SK-N-SH (cell line): Measurements from ENCODE around the gene CDC34. TPM values are rescaled to one million over a fixed set of nuclear protein-coding genes. Genes with fewer than 3 reads are reported as not detected.

Experiments
- CTCF ChIA-PET: fragments of 300-600, 350-600 bp; formaldehyde crosslinking; extraction: SDS; loops from one replicate; lab custom pipeline; 2021; lab: Yijun Ruan, JAX
- POLR2A ChIA-PET: fragments of 350-600 bp; sonication (Branson Sonifier 250); formaldehyde crosslinking; extraction: SDS; loops from one replicate; lab custom pipeline; 2020; ENCODE audit warnings: antibody characterized with exemption, inconsistent platforms; lab: Yijun Ruan, JAX
- DNase-seq: peaks from one replicate; pipeline ENCODE4 v3.0.0; 2012
- H2AFZ ChIP-seq: fragments of 200-600 bp; sonication (generic); 2 replicates; pipeline ENCODE4 v1.8.1; 2016; ENCODE audit warnings: antibody characterized with exemption, mild to moderate bottlenecking, low read depth
- H3F3A ChIP-seq: fragments of 200-600 bp; sonication (generic); replicated peaks from 2 replicates; pipeline ENCODE3; 2016; ENCODE audit warnings: antibody characterized with exemption, mild to moderate bottlenecking; ENCODE audit not compliant: insufficient read depth
- H3K27ac ChIP-seq, 2 experiments: fragments of 200-500 bp in 1 of 2; fragments of 200-600 bp in 1 of 2; sonication (Bioruptor generic) in 1 of 2; sonication (generic), shearing (Covaris generic) in 1 of 2; 2 replicates each; pipeline versions ENCODE4 v1.5.1 to v1.6.1; 2014 to 2016; ENCODE audit warnings: low read depth in 2 of 2, inconsistent platforms in 1 of 2, low read length in 1 of 2, mild to moderate bottlenecking in 1 of 2, mixed read lengths in 1 of 2
- H3K27me3 ChIP-seq: fragments of 200-600 bp; sonication (generic), shearing (Covaris generic); 2 replicates; pipeline ENCODE4 v1.6.1; 2016; ENCODE audit warnings: mixed run types; ENCODE audit not compliant: insufficient read depth
- H3K36me3 ChIP-seq, 2 experiments: fragments of 200-500 bp in 1 of 2; fragments of 200-600 bp in 1 of 2; sonication (Bioruptor generic) in 1 of 2; sonication (generic) in 1 of 2; replicated peaks in 1 of 2; 2 replicates each; pipeline versions ENCODE3 to v1.5.1; 2014 to 2016; ENCODE audit warnings: low read length in 1 of 2, mild to moderate bottlenecking in 1 of 2; ENCODE audit not compliant: insufficient read depth in 2 of 2, control insufficient read depth in 1 of 2
- H3K4me1 ChIP-seq, 2 experiments: fragments of 200-500 bp in 1 of 2; fragments of 200-600 bp in 1 of 2; sonication (Bioruptor generic) in 1 of 2; sonication (generic), shearing (Covaris generic) in 1 of 2; 2 replicates each; pipeline versions ENCODE4 v1.5.1 to v1.6.1; 2014 to 2016; ENCODE audit warnings: low read depth in 1 of 2, low read length in 1 of 2, mixed run types in 1 of 2; ENCODE audit not compliant: insufficient read depth in 2 of 2, control insufficient read depth in 1 of 2
- H3K4me2 ChIP-seq: fragments of 200-600 bp; sonication (generic), shearing (Covaris generic); 2 replicates; pipeline ENCODE4 v1.6.1; 2017; ENCODE audit warnings: mixed run types
- H3K4me3 ChIP-seq, 2 experiments: fragments of 200-500 bp in 1 of 2; fragments of 200-600 bp in 1 of 2; sonication (Bioruptor generic) in 1 of 2; sonication (generic), shearing (Covaris generic) in 1 of 2; 2 replicates each; pipeline versions ENCODE4 v1.5.1 to v1.8.1; 2014 to 2016; ENCODE audit warnings: low read depth in 2 of 2, inconsistent platforms in 1 of 2, low read length in 1 of 2, mild to moderate bottlenecking in 1 of 2, mixed read lengths in 1 of 2, moderate library complexity in 1 of 2
- H3K79me2 ChIP-seq: fragments of 200-600 bp; sonication (generic); 2 replicates; pipeline ENCODE4 v1.8.1; 2017; ENCODE audit warnings: mild to moderate bottlenecking; ENCODE audit not compliant: insufficient read depth
- H3K9ac ChIP-seq: fragments of 200-600 bp; sonication (generic); 2 replicates; pipeline ENCODE4 v1.6.1; 2017; ENCODE audit warnings: mixed run types
- H3K9me2 ChIP-seq: fragments of 200-600 bp; sonication (generic); 2 replicates; pipeline ENCODE4 v1.6.1; 2017; ENCODE audit warnings: mixed run types
- H3K9me3 ChIP-seq: fragments of 200-600 bp; sonication (generic); 2 replicates; pipeline ENCODE4 v1.6.1; 2017; ENCODE audit warnings: mixed run types, mild to moderate bottlenecking, moderate library complexity
- H4K20me1 ChIP-seq: fragments of 200-600 bp; sonication (generic); 2 replicates; pipeline ENCODE4 v1.6.1; 2017; ENCODE audit warnings: mild to moderate bottlenecking, mixed run types; ENCODE audit not compliant: insufficient read depth
- ELF1 ChIP-seq: IDR thresholded peaks from 2 replicates; pipeline ENCODE4 v1.4.0; 2012
- EP300 ChIP-seq, 2 experiments: IDR thresholded peaks; 2 replicates each; pipeline versions ENCODE4 v1.4.0 to v1.6.1; 2012; ENCODE audit warnings: borderline replicate concordance in 1 of 2, low read depth in 1 of 2, low read length in 1 of 2
- EZH2phosphoT487 ChIP-seq: fragments of 200-600 bp; sonication (generic); IDR thresholded peaks from 2 replicates; pipeline ENCODE4 v1.6.1; 2017; ENCODE audit warnings: low read depth, mixed run types, mild to moderate bottlenecking, antibody characterized with exemption, moderate library complexity, borderline replicate concordance
- FOXM1 ChIP-seq: IDR thresholded peaks from 2 replicates; pipeline ENCODE4 v1.4.0; 2012; ENCODE audit warnings: low read depth, mild to moderate bottlenecking
- MEF2A ChIP-seq: IDR thresholded peaks from 2 replicates; pipeline ENCODE4 v1.4.0; 2012; ENCODE audit warnings: low read depth, borderline replicate concordance
- POLR2AphosphoS5 ChIP-seq: IDR thresholded peaks from 2 replicates; pipeline ENCODE4 v1.6.1; 2012; ENCODE audit warnings: low read depth, low read length
- RAD21 ChIP-seq: IDR thresholded peaks from 2 replicates; pipeline ENCODE4 v1.6.1; 2012; ENCODE audit warnings: mild to moderate bottlenecking, low read length
- RFX5 ChIP-seq: IDR thresholded peaks from 2 replicates; pipeline ENCODE4 v1.6.1; 2012; ENCODE audit warnings: mild to moderate bottlenecking, improper control_type of control experiment, low read length
- SIN3A ChIP-seq: IDR thresholded peaks from 2 replicates; pipeline ENCODE4 v1.6.1; 2012; ENCODE audit warnings: low read depth, mild to moderate bottlenecking, low read length, moderate library complexity, borderline replicate concordance
- SMC3 ChIP-seq: IDR thresholded peaks from 2 replicates; pipeline ENCODE4 v1.6.1; 2012; ENCODE audit warnings: low read depth, low read length, improper control_type of control experiment
- TAF1 ChIP-seq: IDR thresholded peaks from 2 replicates; pipeline ENCODE4 v1.6.1; 2012; ENCODE audit warnings: low read depth, mild to moderate bottlenecking, low read length, moderate library complexity, borderline replicate concordance
- TCF12 ChIP-seq: IDR thresholded peaks from 2 replicates; pipeline ENCODE4 v1.4.0; 2012
- WGBS: methylation state at CpG from one replicate; pipeline ENCODE4 v1.1.6; 2017; ENCODE audit warnings: low lambda C conversion rate; 5-methylcytosine and 5-hydroxymethylcytosine counted together
- polyA plus RNA-seq, 3 experiments: library from polyadenylated mRNA; depleted of rRNA; stranded (reverse); fragments of >200 nt; gene quantifications; 2 replicates each; pipeline ENCODE4 v1.2.3, GENCODE V29; 2012
- TF ChIP-seq, protein P1 (sequence below): IDR thresholded peaks from 2 replicates; pipeline ENCODE4 v1.4.0; 2012; ENCODE audit warnings: low read depth, borderline replicate concordance
- TF ChIP-seq, protein P2 (sequence below): IDR thresholded peaks from 2 replicates; pipeline ENCODE4 v1.4.0; 2012; ENCODE audit warnings: low read depth
- TF ChIP-seq, protein P3 (sequence below): IDR thresholded peaks from 2 replicates; pipeline ENCODE4; 2012
- TF ChIP-seq, protein P4 (sequence below): IDR thresholded peaks from 2 replicates; pipeline ENCODE4 v1.6.1; 2012; ENCODE audit warnings: mild to moderate bottlenecking, low read depth, low read length, moderate library complexity
- TF ChIP-seq, protein P5 (sequence below): fragments of 200-600 bp; sonication (generic); IDR thresholded peaks from 2 replicates; pipeline ENCODE4 v1.6.1; 2017; ENCODE audit warnings: antibody characterized with exemption, mild to moderate bottlenecking, moderate library complexity
- TF ChIP-seq, protein P6 (sequence below): fragments of 150-350 bp; IDR thresholded peaks from 2 replicates; pipeline ENCODE4 v1.6.1; 2017; ENCODE audit warnings: antibody characterized with exemption, low read length, low read depth, borderline replicate concordance

Gene CDC34
- polyA plus RNA-seq, 1 of the 3 experiments (the other 2 are of a cell fraction): 96.7 TPM

DNA sequence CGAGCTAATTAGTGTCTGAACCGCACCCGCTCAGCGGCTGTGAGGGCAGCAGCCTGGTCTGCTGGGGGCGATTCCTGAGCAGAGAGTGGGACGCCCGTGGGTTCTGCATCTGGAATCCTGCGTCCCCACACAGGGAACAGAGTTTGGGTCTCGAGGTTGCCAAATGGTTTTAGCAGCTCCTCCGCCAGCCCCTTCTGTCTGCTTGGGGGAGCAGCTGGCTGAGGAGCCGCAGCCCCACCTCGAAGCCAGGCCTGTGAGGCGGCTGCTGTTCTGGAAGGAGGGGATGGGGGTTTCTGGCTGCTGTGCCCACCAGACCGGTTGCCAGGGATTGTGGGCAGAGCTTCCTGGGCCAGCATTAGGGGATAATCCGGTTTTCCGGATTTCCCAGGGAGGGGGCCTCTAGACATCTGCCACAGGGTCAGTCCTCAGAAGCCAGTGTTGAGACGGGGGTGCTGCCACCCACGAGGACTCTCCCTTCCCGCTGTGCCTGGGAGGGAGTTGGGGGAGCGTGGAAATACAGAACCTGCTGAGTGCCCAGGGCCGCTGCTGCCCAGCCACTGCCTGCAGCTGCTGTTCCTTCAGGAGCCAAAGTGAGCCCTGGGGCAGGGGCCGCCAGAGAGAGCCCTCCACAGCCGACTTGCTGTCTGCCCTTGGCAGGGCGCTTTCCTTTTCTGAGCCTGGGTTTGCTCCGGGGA lies 2.0 kb downstream of the CDC34 start:
- ChIA-PET POLR2A (no interaction called here), CTCF (interaction anchor here (0.8 to 6.2 kb wide), 11 partner anchors 9 to 71 kb away, joined by 3 to 56 read pairs (median 4); partner anchors contain the start of gene TPGS1)
- peaks cover 48% of the 10 kb centered on the region for H3K79me2 ChIP-seq
- DNase-seq: no peak
- H3K4me1 ChIP-seq: peaks cover 11 to 19% of the 10 kb centered on the region in 2 experiments; a peak in 2 of 4 replicates
- H3K27ac ChIP-seq: peak overlapping the region; percentile 76 to 81
- H3K9me2 ChIP-seq: no peaks in the 10 kb centered on the region
- TF ChIP-seq, protein P1, sequence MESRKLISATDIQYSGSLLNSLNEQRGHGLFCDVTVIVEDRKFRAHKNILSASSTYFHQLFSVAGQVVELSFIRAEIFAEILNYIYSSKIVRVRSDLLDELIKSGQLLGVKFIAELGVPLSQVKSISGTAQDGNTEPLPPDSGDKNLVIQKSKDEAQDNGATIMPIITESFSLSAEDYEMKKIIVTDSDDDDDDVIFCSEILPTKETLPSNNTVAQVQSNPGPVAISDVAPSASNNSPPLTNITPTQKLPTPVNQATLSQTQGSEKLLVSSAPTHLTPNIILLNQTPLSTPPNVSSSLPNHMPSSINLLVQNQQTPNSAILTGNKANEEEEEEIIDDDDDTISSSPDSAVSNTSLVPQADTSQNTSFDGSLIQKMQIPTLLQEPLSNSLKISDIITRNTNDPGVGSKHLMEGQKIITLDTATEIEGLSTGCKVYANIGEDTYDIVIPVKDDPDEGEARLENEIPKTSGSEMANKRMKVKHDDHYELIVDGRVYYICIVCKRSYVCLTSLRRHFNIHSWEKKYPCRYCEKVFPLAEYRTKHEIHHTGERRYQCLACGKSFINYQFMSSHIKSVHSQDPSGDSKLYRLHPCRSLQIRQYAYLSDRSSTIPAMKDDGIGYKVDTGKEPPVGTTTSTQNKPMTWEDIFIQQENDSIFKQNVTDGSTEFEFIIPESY: no peak
- no peak for TF ChIP-seq RAD21
- TF ChIP-seq POLR2AphosphoS5: no peak
- no peak for TF ChIP-seq FOXM1
- no peak for TF ChIP-seq SMC3
- no peak for TF ChIP-seq TCF12
- TF ChIP-seq ELF1: no peak
- TF ChIP-seq, protein P2, sequence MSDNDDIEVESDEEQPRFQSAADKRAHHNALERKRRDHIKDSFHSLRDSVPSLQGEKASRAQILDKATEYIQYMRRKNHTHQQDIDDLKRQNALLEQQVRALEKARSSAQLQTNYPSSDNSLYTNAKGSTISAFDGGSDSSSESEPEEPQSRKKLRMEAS: no peak
- TF ChIP-seq RFX5: no peak
- TF ChIP-seq, protein P3, sequence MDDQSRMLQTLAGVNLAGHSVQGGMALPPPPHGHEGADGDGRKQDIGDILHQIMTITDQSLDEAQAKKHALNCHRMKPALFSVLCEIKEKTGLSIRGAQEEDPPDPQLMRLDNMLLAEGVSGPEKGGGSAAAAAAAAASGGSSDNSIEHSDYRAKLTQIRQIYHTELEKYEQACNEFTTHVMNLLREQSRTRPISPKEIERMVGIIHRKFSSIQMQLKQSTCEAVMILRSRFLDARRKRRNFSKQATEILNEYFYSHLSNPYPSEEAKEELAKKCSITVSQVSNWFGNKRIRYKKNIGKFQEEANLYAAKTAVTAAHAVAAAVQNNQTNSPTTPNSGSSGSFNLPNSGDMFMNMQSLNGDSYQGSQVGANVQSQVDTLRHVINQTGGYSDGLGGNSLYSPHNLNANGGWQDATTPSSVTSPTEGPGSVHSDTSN: no peak
- TF ChIP-seq, protein P4, sequence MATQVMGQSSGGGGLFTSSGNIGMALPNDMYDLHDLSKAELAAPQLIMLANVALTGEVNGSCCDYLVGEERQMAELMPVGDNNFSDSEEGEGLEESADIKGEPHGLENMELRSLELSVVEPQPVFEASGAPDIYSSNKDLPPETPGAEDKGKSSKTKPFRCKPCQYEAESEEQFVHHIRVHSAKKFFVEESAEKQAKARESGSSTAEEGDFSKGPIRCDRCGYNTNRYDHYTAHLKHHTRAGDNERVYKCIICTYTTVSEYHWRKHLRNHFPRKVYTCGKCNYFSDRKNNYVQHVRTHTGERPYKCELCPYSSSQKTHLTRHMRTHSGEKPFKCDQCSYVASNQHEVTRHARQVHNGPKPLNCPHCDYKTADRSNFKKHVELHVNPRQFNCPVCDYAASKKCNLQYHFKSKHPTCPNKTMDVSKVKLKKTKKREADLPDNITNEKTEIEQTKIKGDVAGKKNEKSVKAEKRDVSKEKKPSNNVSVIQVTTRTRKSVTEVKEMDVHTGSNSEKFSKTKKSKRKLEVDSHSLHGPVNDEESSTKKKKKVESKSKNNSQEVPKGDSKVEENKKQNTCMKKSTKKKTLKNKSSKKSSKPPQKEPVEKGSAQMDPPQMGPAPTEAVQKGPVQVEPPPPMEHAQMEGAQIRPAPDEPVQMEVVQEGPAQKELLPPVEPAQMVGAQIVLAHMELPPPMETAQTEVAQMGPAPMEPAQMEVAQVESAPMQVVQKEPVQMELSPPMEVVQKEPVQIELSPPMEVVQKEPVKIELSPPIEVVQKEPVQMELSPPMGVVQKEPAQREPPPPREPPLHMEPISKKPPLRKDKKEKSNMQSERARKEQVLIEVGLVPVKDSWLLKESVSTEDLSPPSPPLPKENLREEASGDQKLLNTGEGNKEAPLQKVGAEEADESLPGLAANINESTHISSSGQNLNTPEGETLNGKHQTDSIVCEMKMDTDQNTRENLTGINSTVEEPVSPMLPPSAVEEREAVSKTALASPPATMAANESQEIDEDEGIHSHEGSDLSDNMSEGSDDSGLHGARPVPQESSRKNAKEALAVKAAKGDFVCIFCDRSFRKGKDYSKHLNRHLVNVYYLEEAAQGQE: no peak
- TF ChIP-seq, protein P5, sequence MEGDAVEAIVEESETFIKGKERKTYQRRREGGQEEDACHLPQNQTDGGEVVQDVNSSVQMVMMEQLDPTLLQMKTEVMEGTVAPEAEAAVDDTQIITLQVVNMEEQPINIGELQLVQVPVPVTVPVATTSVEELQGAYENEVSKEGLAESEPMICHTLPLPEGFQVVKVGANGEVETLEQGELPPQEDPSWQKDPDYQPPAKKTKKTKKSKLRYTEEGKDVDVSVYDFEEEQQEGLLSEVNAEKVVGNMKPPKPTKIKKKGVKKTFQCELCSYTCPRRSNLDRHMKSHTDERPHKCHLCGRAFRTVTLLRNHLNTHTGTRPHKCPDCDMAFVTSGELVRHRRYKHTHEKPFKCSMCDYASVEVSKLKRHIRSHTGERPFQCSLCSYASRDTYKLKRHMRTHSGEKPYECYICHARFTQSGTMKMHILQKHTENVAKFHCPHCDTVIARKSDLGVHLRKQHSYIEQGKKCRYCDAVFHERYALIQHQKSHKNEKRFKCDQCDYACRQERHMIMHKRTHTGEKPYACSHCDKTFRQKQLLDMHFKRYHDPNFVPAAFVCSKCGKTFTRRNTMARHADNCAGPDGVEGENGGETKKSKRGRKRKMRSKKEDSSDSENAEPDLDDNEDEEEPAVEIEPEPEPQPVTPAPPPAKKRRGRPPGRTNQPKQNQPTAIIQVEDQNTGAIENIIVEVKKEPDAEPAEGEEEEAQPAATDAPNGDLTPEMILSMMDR: no peak
- no peak for TF ChIP-seq EP300 (IDR thresholded peaks at IDR 0.05; ENCODE audit: borderline replicate concordance in 1 of 2, low read depth in 1 of 2, low read length in 1 of 2)
- no peak for TF ChIP-seq TAF1
- no peak for TF ChIP-seq SIN3A
- TF ChIP-seq, protein P6, sequence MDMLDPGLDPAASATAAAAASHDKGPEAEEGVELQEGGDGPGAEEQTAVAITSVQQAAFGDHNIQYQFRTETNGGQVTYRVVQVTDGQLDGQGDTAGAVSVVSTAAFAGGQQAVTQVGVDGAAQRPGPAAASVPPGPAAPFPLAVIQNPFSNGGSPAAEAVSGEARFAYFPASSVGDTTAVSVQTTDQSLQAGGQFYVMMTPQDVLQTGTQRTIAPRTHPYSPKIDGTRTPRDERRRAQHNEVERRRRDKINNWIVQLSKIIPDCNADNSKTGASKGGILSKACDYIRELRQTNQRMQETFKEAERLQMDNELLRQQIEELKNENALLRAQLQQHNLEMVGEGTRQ: no peak
- no peak for TF ChIP-seq MEF2A
- TF ChIP-seq EZH2phosphoT487: no peak
- peaks cover 0 to 22% of the 10 kb centered on the region in 2 experiments for H3K36me3 ChIP-seq
- H3K4me3 ChIP-seq: peak overlapping the region; percentile 75 to 94
- no peaks in the 10 kb centered on the region for H3K9me3 ChIP-seq
- H3F3A ChIP-seq: no peaks in the 10 kb centered on the region
- H3K4me2 ChIP-seq: peak overlapping the region; percentile 99
- H3K27me3 ChIP-seq: no peaks in the 10 kb centered on the region
- WGBS: 39% methylated on average over 10 of the region's 25 CpGs
- H4K20me1 ChIP-seq: peaks cover 39% of the 10 kb centered on the region
- no peak overlapping the region for H2AFZ ChIP-seq
- H3K9ac ChIP-seq: peak overlapping the region; percentile 87
